OCI-LY3 (cell line): ENCODE data around the gene PHOX2B.
A peak's percentile ranks its signal among the peaks of the same experiment; 100 is the strongest.

ENCODE experiments used
- H2AFZ ChIP-seq: fragments of 200-600, 300-600 bp; shearing (Covaris generic); 2 replicates; pipeline ENCODE4 v1.6.0; 2014; ENCODE audit warnings: antibody characterized with exemption, low read depth, low read length
- H3K27ac ChIP-seq: fragments of 200-600, 300-600 bp; sonication (generic); 2 replicates; pipeline ENCODE4 v1.5.1; 2014; ENCODE audit warnings: mild to moderate bottlenecking, low read length, moderate library complexity, mixed read lengths
- H3K27me3 ChIP-seq: fragments of 200-600, 300-600 bp; sonication (generic); 2 replicates; pipeline ENCODE4 v1.6.1; 2014; ENCODE audit warnings: low read depth, low read length, mixed read lengths
- H3K36me3 ChIP-seq: fragments of 200-600, 300-600 bp; sonication (generic); replicated peaks from 2 replicates; pipeline ENCODE3; 2014; ENCODE audit warnings: low read depth, low read length, mixed read lengths
- H3K4me1 ChIP-seq: fragments of 300-600, 200-600 bp; sonication (generic); 2 replicates; pipeline ENCODE4 v1.6.1; 2014; ENCODE audit warnings: low read length, mixed read lengths
- H3K4me2 ChIP-seq: fragments of 200-600, 300-600 bp; sonication (generic); 2 replicates; pipeline ENCODE4 v1.6.1; 2014; ENCODE audit warnings: low read length, mixed read lengths
- H3K4me3 ChIP-seq: fragments of 300-600, 200-600 bp; sonication (generic); 2 replicates; pipeline ENCODE4 v1.5.1; 2014; ENCODE audit warnings: antibody characterized with exemption, mild to moderate bottlenecking, low read length, moderate library complexity
- H3K79me2 ChIP-seq: fragments of 300-600, 200-600 bp; shearing (Covaris generic); 2 replicates; pipeline ENCODE4 v1.6.1; 2014; ENCODE audit warnings: mild to moderate bottlenecking, low read length, mixed read lengths
- H3K9ac ChIP-seq: fragments of 300-600, 200-600 bp; shearing (Covaris generic); 2 replicates; pipeline ENCODE4 v1.6.0; 2014; ENCODE audit warnings: mild to moderate bottlenecking, low read length, moderate library complexity
- H3K9me3 ChIP-seq: fragments of 200-600, 300-600 bp; shearing (Covaris generic); 2 replicates; pipeline ENCODE4 v1.6.1; 2014; ENCODE audit warnings: low read length, mixed read lengths; ENCODE audit not compliant: insufficient read depth
- H4K20me1 ChIP-seq: fragments of 200-600, 300-600 bp; sonication (generic); 2 replicates; pipeline ENCODE4 v1.6.1; 2016; ENCODE audit warnings: low read length, mixed read lengths; ENCODE audit not compliant: insufficient read depth
- CTCF ChIP-seq: fragments of 200-600, 300-600 bp; sonication (generic); IDR thresholded peaks from 2 replicates; pipeline ENCODE4 v1.5.1; 2014; ENCODE audit warnings: antibody characterized with exemption, low read length, low read depth
- EZH2phosphoT487 ChIP-seq: fragments of 200-600 bp; shearing (Covaris generic); IDR thresholded peaks from 2 replicates; pipeline ENCODE4 v1.6.1; 2018; ENCODE audit warnings: antibody characterized with exemption, mixed run types, low read depth

The PHOX2B gene

GRCh38 chr4:41757521-41758156 lies 9.1 kb upstream of the PHOX2B start:
- Histone ChIP-seq H3K9me3 (peaks cover 7% of the 10 kb centered on the region; the same call in 1 of the 2 replicates), H3K4me1 (peaks cover 64% of the 10 kb centered on the region), H3K27me3 (no peaks in the 10 kb centered on the region), H3K36me3 (peaks cover 15% of the 10 kb centered on the region), H3K27ac (peak overlapping the region; percentile 99), H2AFZ (peak overlapping the region; percentile 83), H3K9ac (peak overlapping the region; percentile 49; the same call in 1 of the 2 replicates), H3K79me2 (peaks cover 22% of the 10 kb centered on the region), H3K4me3 (no peak overlapping the region), H4K20me1 (no peaks in the 10 kb centered on the region), H3K4me2 (peak overlapping the region; percentile 33)
- TF ChIP-seq EZH2phosphoT487 (no peak), CTCF (no peak)

GRCh38 chr4:41753942-41754341 lies 5.4 kb upstream of the PHOX2B start:
- TF ChIP-seq EZH2phosphoT487 (no peak), CTCF (no peak)

GRCh38 chr4:41752081-41752836 lies 3.7 kb upstream of the PHOX2B start:
- 0 out of 2 replicates have a peak overlapping the region, but pooled peaks have one; percentile 92 for H3K4me3 ChIP-seq
- H3K79me2 ChIP-seq = peaks cover 37% of the 10 kb centered on the region
- no peaks in the 10 kb centered on the region for H4K20me1 ChIP-seq
- H3K4me2 ChIP-seq = peak overlapping the region; percentile 97
- H3K27me3 ChIP-seq = no peaks in the 10 kb centered on the region
- no peaks in the 10 kb centered on the region; the same call in 1 of the 2 replicates for H3K9me3 ChIP-seq
- H3K36me3 ChIP-seq = peaks cover 35% of the 10 kb centered on the region
- H3K4me1 ChIP-seq = peaks cover 48% of the 10 kb centered on the region
- no peak overlapping the region for H2AFZ ChIP-seq
- peak overlapping the region; percentile 99 for H3K9ac ChIP-seq
- H3K27ac ChIP-seq = peak overlapping the region; percentile 99
- TF ChIP-seq CTCF (no peak), EZH2phosphoT487 (no peak)

More at GRCh38 chr4:41753942-41754341, 5.4 kb upstream of the PHOX2B start:
- Histone ChIP-seq H3K79me2 (peaks cover 37% of the 10 kb centered on the region), H3K9me3 (no peaks in the 10 kb centered on the region; the same call in 1 of the 2 replicates), H4K20me1 (no peaks in the 10 kb centered on the region), H3K27me3 (no peaks in the 10 kb centered on the region), H3K4me1 (peaks cover 60% of the 10 kb centered on the region), H3K9ac (peak overlapping the region; percentile 99), H3K4me2 (peak overlapping the region; percentile 97), H3K36me3 (peaks cover 34% of the 10 kb centered on the region), H2AFZ (no peak overlapping the region), H3K27ac (peak overlapping the region; percentile 99), H3K4me3 (peak overlapping the region; percentile 92)

GRCh38 chr4:41751449-41752061 lies 3.0 kb upstream of the PHOX2B start:
- Histone ChIP-seq H3K4me3 (no peak overlapping the region), H3K9ac (no peak overlapping the region), H3K27ac (no peak overlapping the region), H3K27me3 (no peaks in the 10 kb centered on the region), H3K4me1 (peaks cover 41% of the 10 kb centered on the region), H2AFZ (no peak overlapping the region), H3K36me3 (peaks cover 41% of the 10 kb centered on the region), H4K20me1 (no peaks in the 10 kb centered on the region), H3K79me2 (peaks cover 37% of the 10 kb centered on the region), H3K9me3 (no peaks in the 10 kb centered on the region; the same call in 1 of the 2 replicates), H3K4me2 (no peak overlapping the region)
- TF ChIP-seq CTCF (0 out of 2 replicates have a peak, but pooled peaks have one; percentile 3), EZH2phosphoT487 (no peak)
